Esophagus squamous epithelium (tissue), 5 donors: ENCODE data around the gene USP9X. TPM values are rescaled to one million over a fixed set of nuclear protein-coding genes. Genes with fewer than 3 reads are reported as not detected.

Experiments
- DNase-seq: peaks from one replicate; lab custom pipeline; 2025; lab: John Stamatoyannopoulos, UW
- H3K27ac ChIP-seq, 4 donors: fragments of 200-600 bp; sonication (generic); one replicate each; pipeline ENCODE4 v1.5.1; 2016 to 2019; ENCODE audit warnings: mild to moderate bottlenecking in 1 of 4
- H3K27me3 ChIP-seq, 4 donors: fragments of 200-600 bp; sonication (generic); 1 replicate in 3 of 4; 2 replicates in 1 of 4; pipeline versions ENCODE4 v1.5.1 to v1.6.0; 2017 to 2021; ENCODE audit warnings: antibody characterized with exemption in 1 of 4
- H3K36me3 ChIP-seq, 3 donors: fragments of 200-600 bp; sonication (generic); one replicate each; pipeline ENCODE4 v1.5.1; 2016 to 2019
- H3K4me1 ChIP-seq, 3 donors: fragments of 200-600 bp; sonication (generic); one replicate each; pipeline ENCODE4 v1.5.1; 2017 to 2019
- H3K4me3 ChIP-seq, 4 donors: fragments of 200-600 bp; sonication (generic); 1 replicate in 3 of 4; 2 replicates in 1 of 4; pipeline ENCODE4 v1.5.1; 2016 to 2019; ENCODE audit warnings: mild to moderate bottlenecking in 2 of 4, moderate library complexity in 1 of 4
- H3K9me3 ChIP-seq, 3 donors: fragments of 200-600 bp; sonication (generic); one replicate each; pipeline ENCODE4 v1.5.1; 2016 to 2019
- CTCF ChIP-seq, 6 experiments: fragments of 450-650 bp in 4 of 6; fragments of 200-600 bp in 2 of 6; sonication (generic) in 2 of 6; IDR thresholded peaks; one replicate each; pipeline ENCODE4 v1.5.1; 2016 to 2019; ENCODE audit warnings: antibody characterized with exemption in 6 of 6, mild to moderate bottlenecking in 4 of 6, moderate library complexity in 4 of 6
- POLR2A ChIP-seq, 4 donors: fragments of 450-650 bp; IDR thresholded peaks; one replicate each; pipeline ENCODE4 v1.6.1; 2017; ENCODE audit warnings: antibody characterized with exemption in 4 of 4, mild to moderate bottlenecking in 4 of 4, moderate library complexity in 3 of 4
- WGBS, 2 donors: methylation state at CpG; one replicate each; pipeline ENCODE4 v1.1.5; 2018; 5-methylcytosine and 5-hydroxymethylcytosine counted together
- intact Hi-C: fragments of 100-400 bp; cut with DNase I; formaldehyde crosslinking; loops from one replicate; pipeline ENCODE4 v1.15.0; 2022
- total RNA-seq, 4 donors: library from RNA; depleted of rRNA; stranded (reverse); fragments of >200 nt; gene quantifications; one replicate each; pipeline ENCODE4 v1.1.0, GENCODE V29; 2016
- donor health status: DM: yes; HTN: yes; CAD: no.

Gene USP9X
- total RNA-seq, 4 donors from 2014 or later = 36.7 to 76.1 (median 56.4) TPM

- no peak for DNase-seq
- 55 to 60% methylated on average over 2 of the region's 2 CpGs for WGBS, 2 donors
- no peaks in the 10 kb centered on the region for H3K27me3 ChIP-seq
- intact Hi-C loops = no loop called here
- H3K36me3 ChIP-seq = peaks cover 0 to 35% (median 3%) of the 10 kb centered on the region in 3 donors
- TF ChIP-seq CTCF (IDR thresholded peaks at IDR 0.05) = no peak
- no peak for TF ChIP-seq POLR2A (IDR thresholded peaks at IDR 0.05)
- peaks cover 0 to 22% (median 0%) of the 10 kb centered on the region in 3 donors for H3K4me1 ChIP-seq
- H3K27ac ChIP-seq = no peak overlapping the region
- no peak overlapping the region for H3K4me3 ChIP-seq
- no peaks in the 10 kb centered on the region for H3K9me3 ChIP-seq
Measured at GRCh38 chrX:41234962-41235361, 149.7 kb downstream of the USP9X start.

GRCh38 chrX:41236629-41237028 lies 151.4 kb downstream of the USP9X start:
- H3K27me3 ChIP-seq = no peaks in the 10 kb centered on the region
- DNase-seq = no peak

GRCh38 chrX:41240509-41240908 lies 155.3 kb downstream of the USP9X start:
- intact Hi-C loops = no loop called here
- H3K4me1 ChIP-seq = peaks cover 0 to 22% (median 0%) of the 10 kb centered on the region in 3 donors
- H3K9me3 ChIP-seq = no peaks in the 10 kb centered on the region
- no peak overlapping the region for H3K27ac ChIP-seq
- H3K4me3 ChIP-seq = no peak overlapping the region
- no peaks in the 10 kb centered on the region for H3K36me3 ChIP-seq
- DNase-seq = no peak
- no peaks in the 10 kb centered on the region for H3K27me3 ChIP-seq
- 43 to 48% methylated on average over 3 of the region's 3 CpGs for WGBS, 2 donors
- TF ChIP-seq POLR2A (IDR thresholded peaks at IDR 0.05) = no peak
- TF ChIP-seq CTCF (IDR thresholded peaks at IDR 0.05) = no peak

More at GRCh38 chrX:41236629-41237028, 151.4 kb downstream of the USP9X start:
- no peak for TF ChIP-seq CTCF (IDR thresholded peaks at IDR 0.05)
- TF ChIP-seq POLR2A (IDR thresholded peaks at IDR 0.05) = no peak
- intact Hi-C loops = no loop called here
- Histone ChIP-seq H3K4me1 (peaks cover 0 to 22% (median 0%) of the 10 kb centered on the region in 3 donors), H3K9me3 (no peaks in the 10 kb centered on the region), H3K4me3 (no peak overlapping the region), H3K27ac (no peak overlapping the region), H3K36me3 (peaks cover 0 to 19% (median 0%) of the 10 kb centered on the region in 3 donors)

- H3K36me3 ChIP-seq = no peaks in the 10 kb centered on the region
- no peaks in the 10 kb centered on the region for H3K9me3 ChIP-seq
- H3K4me1 ChIP-seq = peaks cover 0 to 29% (median 0%) of the 10 kb centered on the region in 3 donors
- no peak for TF ChIP-seq POLR2A (IDR thresholded peaks at IDR 0.05)
- TF ChIP-seq CTCF (IDR thresholded peaks at IDR 0.05) = no peak
- H3K27ac ChIP-seq = no peak overlapping the region
- intact Hi-C loops = no loop called here
- H3K27me3 ChIP-seq = no peaks in the 10 kb centered on the region
- no peak overlapping the region for H3K4me3 ChIP-seq
- DNase-seq = no peak
- 72 to 83% methylated on average over 10 to 11 of the region's 11 CpGs for WGBS, 2 donors
Measured at GRCh38 chrX:41241962-41242361, 156.7 kb downstream of the USP9X start.

GRCh38 chrX:41245641-41246040 lies 160.4 kb downstream of the USP9X start:
- intact Hi-C loops = no loop called here
- 53 to 68% methylated on average over 2 of the region's 2 CpGs for WGBS, 2 donors
- no peak overlapping the region for H3K4me3 ChIP-seq
- H3K27me3 ChIP-seq = no peaks in the 10 kb centered on the region
- no peak overlapping the region for H3K27ac ChIP-seq
- no peak for DNase-seq
- no peak for TF ChIP-seq CTCF (IDR thresholded peaks at IDR 0.05)
- no peak for TF ChIP-seq POLR2A (IDR thresholded peaks at IDR 0.05)
- no peaks in the 10 kb centered on the region for H3K9me3 ChIP-seq
- H3K36me3 ChIP-seq = no peaks in the 10 kb centered on the region
- H3K4me1 ChIP-seq = peaks cover 0 to 14% (median 0%) of the 10 kb centered on the region in 3 donors
